Psoas muscle (tissue), 8 donors: Measurements from ENCODE around the gene ABLIM1. TPM values are rescaled to one million over a fixed set of nuclear protein-coding genes. Genes with fewer than 3 reads are reported as not detected.

Experiments
- ATAC-seq, 4 donors: fragments of 200-7000 bp; cut with Tn5 transposase; one replicate each; pipeline ENCODE4 v1.9.1; 2020; ENCODE audit warnings: moderate library complexity in 3 of 4, mild to moderate bottlenecking in 2 of 4
- DNase-seq, 2 donors: peaks; one replicate each; pipeline ENCODE4 v3.0.0-alpha.2; 2020
- H3K27ac ChIP-seq: fragments of 200-600 bp; one replicate; pipeline ENCODE4 v1.8.0; 2022
- H3K27me3 ChIP-seq, 3 donors: fragments of 200-600 bp in 1 of 3; one replicate each; pipeline versions ENCODE4 v1.6.1 to v1.8.0; 2013 to 2022; ENCODE audit warnings: low read length in 2 of 3, mild to moderate bottlenecking in 2 of 3, moderate library complexity in 1 of 3; ENCODE audit not compliant: insufficient read depth in 3 of 3
- H3K36me3 ChIP-seq, 2 donors: fragments of 200-600 bp in 1 of 2; one replicate each; pipeline versions ENCODE4 v1.6.1 to v1.8.0; 2013 to 2022; ENCODE audit warnings: low read depth in 1 of 2, mild to moderate bottlenecking in 1 of 2, moderate library complexity in 1 of 2; ENCODE audit not compliant: insufficient read depth in 1 of 2
- H3K4me1 ChIP-seq: fragments of 200-600 bp; one replicate; pipeline ENCODE4 v1.8.0; 2022
- H3K4me3 ChIP-seq: fragments of 200-600 bp; one replicate; pipeline ENCODE4 v1.8.0; 2022; ENCODE audit warnings: mild to moderate bottlenecking
- H3K9me3 ChIP-seq: fragments of 200-600 bp; one replicate; pipeline ENCODE4 v1.8.0; 2022
- WGBS, 3 donors: extraction: QIAGEN DNeasy Blood & Tissue Kit; methylation state at CpG; one replicate each; pipeline versions ENCODE4 v1.1.6 to v1.1.7; 2013; 5-methylcytosine and 5-hydroxymethylcytosine counted together
- intact Hi-C, 2 donors: fragments of 100-400 bp; cut with DNase I; formaldehyde crosslinking; loops; one replicate each; pipeline versions ENCODE4 v1.11.0 to v1.14.2; 2022
- polyA plus RNA-seq, 3 donors: library from polyadenylated mRNA; stranded (reverse); fragments of 200-250 nt; gene quantifications; one replicate each; pipeline ENCODE4 v1.2.3, GENCODE V29; 2013
- total RNA-seq, 4 donors: library from RNA; stranded (reverse); fragmentation: NEBNext Ultra II Directional in 2 of 4; extraction: Animal tissue kit (Norgen Biotek cat#: 25700) in 2 of 4; gene quantifications; one replicate each; pipeline versions ENCODE4 v1.2.1 to v1.2.4, GENCODE V29; 2021 to 2023
- TF ChIP-seq, protein P1 (sequence below): fragments of 200-600 bp; IDR thresholded peaks from one replicate; pipeline ENCODE4 v1.8.0; 2022; ENCODE audit warnings: antibody characterized with exemption
- donor health status: healthy with polysubstance abuse.
- donor health status: DM: no; HTN: no; CAD: no; lungs with moderate emphysema.
- donor health status: Bipolar disorder and iron deficiency.
- donor health status: healthy.
- donor health status: DM: yes; HTN: yes; CAD: no.
- donor health status: DM: no; HTN: no; CAD: no.
- donor health status: DM: no; HTN: no; CAD: no.
- donor health status: DM: yes; HTN: yes; CAD: no.

The ABLIM1 gene
- total and polyA plus RNA-seq, 7 donors: 15.4 to 183 (median 21.8) TPM

- H3K4me3 ChIP-seq: no peak overlapping the region
- TF ChIP-seq, protein P1, sequence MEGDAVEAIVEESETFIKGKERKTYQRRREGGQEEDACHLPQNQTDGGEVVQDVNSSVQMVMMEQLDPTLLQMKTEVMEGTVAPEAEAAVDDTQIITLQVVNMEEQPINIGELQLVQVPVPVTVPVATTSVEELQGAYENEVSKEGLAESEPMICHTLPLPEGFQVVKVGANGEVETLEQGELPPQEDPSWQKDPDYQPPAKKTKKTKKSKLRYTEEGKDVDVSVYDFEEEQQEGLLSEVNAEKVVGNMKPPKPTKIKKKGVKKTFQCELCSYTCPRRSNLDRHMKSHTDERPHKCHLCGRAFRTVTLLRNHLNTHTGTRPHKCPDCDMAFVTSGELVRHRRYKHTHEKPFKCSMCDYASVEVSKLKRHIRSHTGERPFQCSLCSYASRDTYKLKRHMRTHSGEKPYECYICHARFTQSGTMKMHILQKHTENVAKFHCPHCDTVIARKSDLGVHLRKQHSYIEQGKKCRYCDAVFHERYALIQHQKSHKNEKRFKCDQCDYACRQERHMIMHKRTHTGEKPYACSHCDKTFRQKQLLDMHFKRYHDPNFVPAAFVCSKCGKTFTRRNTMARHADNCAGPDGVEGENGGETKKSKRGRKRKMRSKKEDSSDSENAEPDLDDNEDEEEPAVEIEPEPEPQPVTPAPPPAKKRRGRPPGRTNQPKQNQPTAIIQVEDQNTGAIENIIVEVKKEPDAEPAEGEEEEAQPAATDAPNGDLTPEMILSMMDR: no peak
- no peaks in the 10 kb centered on the region for H3K9me3 ChIP-seq
- H3K27ac ChIP-seq: no peak overlapping the region
- no peaks in the 10 kb centered on the region for H3K4me1 ChIP-seq
- ATAC-seq (no peak), DNase-seq (no peak)
- no peaks in the 10 kb centered on the region for H3K36me3 ChIP-seq
- H3K27me3 ChIP-seq: peaks cover 0 to 2% (median 0%) of the 10 kb centered on the region in 3 donors
- WGBS, 3 donors: 70 to 83% (median 81%) methylated on average over 1 of the region's 1 CpG
- intact Hi-C loops: no loop called here
Measured at GRCh38 chr10:114418109-114418508, 240.0 kb downstream of the ABLIM1 start.

DNA sequence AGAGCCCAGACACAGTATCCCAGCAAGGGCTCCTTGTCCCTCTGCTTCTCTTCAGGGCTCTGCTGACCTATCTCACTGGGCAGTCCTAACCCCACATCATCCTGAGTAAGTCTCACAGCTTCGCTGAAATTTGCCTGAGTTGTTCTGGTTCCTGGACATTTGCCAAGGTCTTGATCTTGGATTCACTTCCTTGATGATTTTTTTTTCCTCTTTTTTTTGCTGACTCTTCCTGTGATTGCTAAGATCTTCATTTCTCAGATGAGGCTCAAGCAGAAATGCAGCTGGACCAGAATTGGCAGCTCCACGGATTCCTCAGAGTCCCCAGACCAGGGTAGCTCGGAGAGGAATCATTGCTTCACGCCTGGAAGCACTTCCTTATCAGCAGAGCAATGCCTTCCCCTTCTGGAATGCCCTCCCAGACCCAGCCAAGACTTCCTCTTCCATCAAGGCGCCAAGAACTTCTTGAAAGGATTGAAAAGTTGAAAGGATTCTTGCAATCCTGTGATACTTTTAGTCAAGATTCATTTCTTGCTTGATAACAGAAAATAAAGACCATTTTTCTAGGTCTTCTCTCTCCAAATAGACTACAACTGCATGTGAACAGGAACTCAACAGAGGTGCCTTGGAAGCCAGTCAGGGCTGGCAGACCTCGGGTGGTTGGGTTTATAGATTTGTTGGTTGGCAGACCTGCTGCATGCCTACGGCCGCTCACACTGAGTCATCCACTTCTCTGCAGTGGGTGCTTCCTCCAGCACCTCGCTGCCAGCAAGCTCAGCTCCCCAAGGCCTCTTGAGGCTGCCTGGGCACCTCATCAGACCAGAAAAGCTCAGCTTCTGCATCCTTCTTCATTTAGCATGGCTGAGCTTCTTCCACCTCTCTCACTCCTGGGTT is 244.9 kb downstream of the ABLIM1 start:
- Histone ChIP-seq H3K9me3 (no peaks in the 10 kb centered on the region), H3K4me1 (peaks cover 6% of the 10 kb centered on the region), H3K36me3 (no peaks in the 10 kb centered on the region), H3K27me3 (peaks cover 0 to 2% (median 0%) of the 10 kb centered on the region in 3 donors), H3K27ac (no peak overlapping the region), H3K4me3 (no peak overlapping the region)
- TF ChIP-seq, protein P1: no peak
- ATAC-seq: peak in 3 of 4 donors; percentile 54 to 92 (median 86)
- WGBS, 3 donors: 8 to 12% (median 11%) methylated on average over 9 of the region's 9 CpGs
- DNase-seq: peak in 1 of 2 donors; percentile 30
- intact Hi-C loops: no loop called here

DNA sequence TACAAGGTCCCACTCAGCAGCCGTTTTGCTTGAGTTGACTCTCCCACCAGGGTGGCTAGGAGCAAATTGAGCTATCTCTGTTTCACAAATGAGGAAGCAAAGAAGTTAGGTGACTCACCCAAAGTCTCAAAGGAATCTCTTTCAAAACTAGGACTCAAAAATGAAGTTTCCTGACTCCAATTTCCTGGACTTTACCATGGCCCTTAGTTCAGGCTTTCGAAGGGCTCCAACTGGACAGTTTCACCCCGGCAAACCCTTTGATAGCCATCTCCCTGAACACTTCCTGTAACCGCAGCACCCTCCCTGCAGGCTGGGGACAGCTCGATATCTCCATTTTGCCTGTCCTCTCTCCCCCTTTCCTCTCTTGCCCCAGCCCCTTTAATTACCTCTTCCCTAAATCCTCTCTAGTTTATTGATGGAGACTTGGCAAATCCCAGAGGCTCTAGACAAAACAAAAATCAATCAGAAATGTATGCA is 249.1 kb downstream of the ABLIM1 start:
- TF ChIP-seq, protein P1: no peak

GRCh38 chr10:114408112-114408967 is 249.7 kb downstream of the ABLIM1 start:
- 79 to 88% (median 79%) methylated on average over 12 of the region's 12 CpGs for WGBS, 3 donors
- no peak for DNase-seq
- Histone ChIP-seq H3K36me3 (no peaks in the 10 kb centered on the region), H3K9me3 (no peaks in the 10 kb centered on the region), H3K4me3 (no peak overlapping the region), H3K27me3 (peaks cover 0 to 20% (median 11%) of the 10 kb centered on the region in 3 donors), H3K27ac (no peak overlapping the region), H3K4me1 (peaks cover 13% of the 10 kb centered on the region)
- intact Hi-C loops: no loop called here
- TF ChIP-seq, protein P1: no peak
- no peak for ATAC-seq

More for the DNA sequence above, 249.1 kb downstream of the ABLIM1 start:
- Histone ChIP-seq H3K27ac (no peak overlapping the region), H3K9me3 (no peaks in the 10 kb centered on the region), H3K4me1 (peaks cover 6% of the 10 kb centered on the region), H3K27me3 (peaks cover 0 to 13% (median 6%) of the 10 kb centered on the region in 3 donors), H3K4me3 (no peak overlapping the region), H3K36me3 (no peaks in the 10 kb centered on the region)
- DNase-seq: no peak
- whole genome bisulfite sequencing, 3 donors: 68 to 73% (median 69%) methylated on average over 5 of the region's 5 CpGs
- no peak for ATAC-seq
- intact Hi-C loops: no loop called here
